Thyroid gland (tissue), 4 donors: ENCODE measurements around the gene CLEC4G.

Experiments
- CTCF ChIP-seq, 6 experiments: fragments of 200-600 bp in 3 of 6; fragments of 450-650 bp in 3 of 6; sonication (generic) in 3 of 6; IDR thresholded peaks; one replicate each; pipeline ENCODE4 v1.5.1; 2016 to 2019; ENCODE audit warnings: antibody characterized with exemption in 6 of 6, mild to moderate bottlenecking in 2 of 6, inconsistent platforms in 1 of 6, moderate library complexity in 1 of 6
- POLR2A ChIP-seq, 2 donors: fragments of 450-650 bp; IDR thresholded peaks; one replicate each; pipeline ENCODE4 v1.6.1; 2017; ENCODE audit warnings: antibody characterized with exemption in 2 of 2, mild to moderate bottlenecking in 2 of 2, moderate library complexity in 1 of 2

GRCh38 chr19:7744199-7744786, 12.4 kb upstream of the CLEC4G start:
- no peak for TF ChIP-seq POLR2A (IDR thresholded peaks at IDR 0.05)
- TF ChIP-seq CTCF (IDR thresholded peaks at IDR 0.05): no peak
